B cell (primary cell): Measurements from ENCODE around the gene HELLS.

Experiments
- EZH2 ChIP-seq: IDR thresholded peaks from 2 replicates; pipeline ENCODE4 v1.6.1; 2012; ENCODE audit warnings: borderline replicate concordance, low read depth, mild to moderate bottlenecking, moderate library complexity, low read length; ENCODE audit not compliant: insufficient read depth, poor library complexity, severe bottlenecking
- TF ChIP-seq, protein P1 (sequence below): fragments of 200-600 bp; IDR thresholded peaks from one replicate; pipeline ENCODE4 v1.8.0; 2022; ENCODE audit warnings: antibody characterized with exemption, mild to moderate bottlenecking

DNA sequence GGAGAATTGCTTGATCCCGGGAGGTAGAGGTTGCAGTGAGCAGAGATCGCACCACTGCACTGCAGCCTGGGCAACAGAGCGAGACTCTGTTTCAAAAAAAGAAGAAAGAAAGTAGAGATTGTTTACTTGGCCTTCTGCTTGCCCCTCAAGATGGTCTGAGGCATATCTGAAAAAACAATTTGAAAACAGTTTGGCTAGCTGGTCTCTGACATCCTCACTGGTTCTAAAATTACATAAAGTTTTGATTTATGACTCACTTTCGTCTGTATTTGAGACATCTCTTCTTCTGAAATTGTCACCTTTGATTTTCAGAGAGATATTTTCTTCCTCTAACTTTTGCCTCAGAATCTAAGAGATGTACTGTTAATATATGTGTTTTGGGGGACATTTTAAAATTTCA, 49.6 kb upstream of the HELLS start:
- TF ChIP-seq, protein P1, sequence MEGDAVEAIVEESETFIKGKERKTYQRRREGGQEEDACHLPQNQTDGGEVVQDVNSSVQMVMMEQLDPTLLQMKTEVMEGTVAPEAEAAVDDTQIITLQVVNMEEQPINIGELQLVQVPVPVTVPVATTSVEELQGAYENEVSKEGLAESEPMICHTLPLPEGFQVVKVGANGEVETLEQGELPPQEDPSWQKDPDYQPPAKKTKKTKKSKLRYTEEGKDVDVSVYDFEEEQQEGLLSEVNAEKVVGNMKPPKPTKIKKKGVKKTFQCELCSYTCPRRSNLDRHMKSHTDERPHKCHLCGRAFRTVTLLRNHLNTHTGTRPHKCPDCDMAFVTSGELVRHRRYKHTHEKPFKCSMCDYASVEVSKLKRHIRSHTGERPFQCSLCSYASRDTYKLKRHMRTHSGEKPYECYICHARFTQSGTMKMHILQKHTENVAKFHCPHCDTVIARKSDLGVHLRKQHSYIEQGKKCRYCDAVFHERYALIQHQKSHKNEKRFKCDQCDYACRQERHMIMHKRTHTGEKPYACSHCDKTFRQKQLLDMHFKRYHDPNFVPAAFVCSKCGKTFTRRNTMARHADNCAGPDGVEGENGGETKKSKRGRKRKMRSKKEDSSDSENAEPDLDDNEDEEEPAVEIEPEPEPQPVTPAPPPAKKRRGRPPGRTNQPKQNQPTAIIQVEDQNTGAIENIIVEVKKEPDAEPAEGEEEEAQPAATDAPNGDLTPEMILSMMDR, result no peak
- no peak for TF ChIP-seq EZH2
